ENCODE measurements around the gene CSNK2A1.

The CSNK2A1 gene

DNA sequence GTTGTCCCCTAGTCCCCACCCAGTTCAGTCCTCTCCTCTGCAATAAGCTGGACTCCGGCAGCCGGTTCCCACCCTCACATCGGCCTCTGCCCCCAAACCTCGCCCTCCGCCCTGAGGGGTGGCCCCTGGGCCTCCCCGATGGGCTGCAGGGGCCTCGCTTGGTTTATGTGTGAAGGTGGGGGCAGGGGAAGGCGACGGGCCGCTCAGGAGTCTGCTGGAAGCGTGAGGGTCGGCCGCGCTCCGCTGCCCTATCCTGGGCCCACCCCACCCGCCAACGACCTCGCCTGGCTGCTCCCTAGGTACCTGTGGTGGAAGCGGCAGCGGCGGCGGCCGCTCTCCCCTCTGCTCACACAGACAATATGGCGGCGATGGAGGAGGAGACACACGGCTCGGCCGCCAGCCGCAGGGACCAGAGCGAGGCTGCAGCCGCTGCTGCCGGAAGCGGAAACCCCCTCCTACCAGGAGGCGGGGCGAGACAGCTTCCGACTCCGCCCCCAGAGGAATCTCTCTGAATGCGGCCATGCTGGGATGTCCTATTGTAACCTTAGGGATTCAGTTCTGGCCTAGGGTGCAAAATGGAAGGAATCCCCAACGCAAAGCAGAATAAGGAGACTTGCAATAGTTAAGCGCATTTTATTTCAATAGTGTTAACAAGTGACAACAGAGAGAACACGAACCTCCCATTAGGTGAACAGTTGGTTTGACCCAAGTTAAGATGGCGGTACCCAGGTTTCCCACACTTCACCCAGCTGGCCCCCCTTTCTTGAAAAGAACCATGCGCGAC lies at the start of gene CSNK2A1:
CSNK2A1 (minus strand) TSS at position 422 of the 784 bp plus-strand sequence. CDS start 35,239 bp downstream, outside the sequence.
- H3K27me3 ChIP-seq (replicated peaks; ENCODE audit: insufficient read depth, low read length) = no peaks in the 10 kb centered on the region
- peak within 1 kb of the TSS; percentile 85 for H3K4me3 ChIP-seq (ENCODE audit: low read length)
- H3K9me2 ChIP-seq (replicated peaks; ENCODE audit: insufficient read depth, low read length) = no peaks in the 10 kb centered on the region
- no peaks in the 10 kb centered on the region for H3K36me3 ChIP-seq (replicated peaks; ENCODE audit: insufficient read depth, low read length)
- peak; percentile 93 for DNase-seq
- no peaks in the 10 kb centered on the region for H3K9me3 ChIP-seq (replicated peaks; ENCODE audit: insufficient read depth, low read length)
- TF ChIP-seq, protein P1, sequence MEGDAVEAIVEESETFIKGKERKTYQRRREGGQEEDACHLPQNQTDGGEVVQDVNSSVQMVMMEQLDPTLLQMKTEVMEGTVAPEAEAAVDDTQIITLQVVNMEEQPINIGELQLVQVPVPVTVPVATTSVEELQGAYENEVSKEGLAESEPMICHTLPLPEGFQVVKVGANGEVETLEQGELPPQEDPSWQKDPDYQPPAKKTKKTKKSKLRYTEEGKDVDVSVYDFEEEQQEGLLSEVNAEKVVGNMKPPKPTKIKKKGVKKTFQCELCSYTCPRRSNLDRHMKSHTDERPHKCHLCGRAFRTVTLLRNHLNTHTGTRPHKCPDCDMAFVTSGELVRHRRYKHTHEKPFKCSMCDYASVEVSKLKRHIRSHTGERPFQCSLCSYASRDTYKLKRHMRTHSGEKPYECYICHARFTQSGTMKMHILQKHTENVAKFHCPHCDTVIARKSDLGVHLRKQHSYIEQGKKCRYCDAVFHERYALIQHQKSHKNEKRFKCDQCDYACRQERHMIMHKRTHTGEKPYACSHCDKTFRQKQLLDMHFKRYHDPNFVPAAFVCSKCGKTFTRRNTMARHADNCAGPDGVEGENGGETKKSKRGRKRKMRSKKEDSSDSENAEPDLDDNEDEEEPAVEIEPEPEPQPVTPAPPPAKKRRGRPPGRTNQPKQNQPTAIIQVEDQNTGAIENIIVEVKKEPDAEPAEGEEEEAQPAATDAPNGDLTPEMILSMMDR (IDR thresholded peaks at IDR 0.05; ENCODE audit: low read length) = no peak
- TF ChIP-seq EZH2phosphoT487 (IDR thresholded peaks at IDR 0.05; ENCODE audit: low read length) = no peak
- TF ChIP-seq EZH2 (optimal IDR thresholded peaks at IDR 0.05; ENCODE audit: low read depth, low read length) = no peak
- H3K27ac ChIP-seq (ENCODE audit: low read length) = peak within 1 kb of the TSS; percentile 61
- peak within 1 kb of the TSS; percentile 77 for H3K4me2 ChIP-seq (ENCODE audit: low read depth, low read length)
- H3K79me2 ChIP-seq (ENCODE audit: low read length) = peaks cover 50% of the 10 kb centered on the region
- H4K20me1 ChIP-seq (ENCODE audit: insufficient read depth, low read length) = peaks cover 24% of the 10 kb centered on the region
- no peaks in the 10 kb centered on the region for H3F3A ChIP-seq (ENCODE audit: insufficient read depth, low read length)
- H3K4me1 ChIP-seq (ENCODE audit: low read length) = peaks cover 12% of the 10 kb centered on the region
- peak within 1 kb of the TSS; percentile 85 for H3K9ac ChIP-seq (ENCODE audit: low read length)
- peak within 1 kb of the TSS; percentile 94 for H2AFZ ChIP-seq (ENCODE audit: low read length)

DNA sequence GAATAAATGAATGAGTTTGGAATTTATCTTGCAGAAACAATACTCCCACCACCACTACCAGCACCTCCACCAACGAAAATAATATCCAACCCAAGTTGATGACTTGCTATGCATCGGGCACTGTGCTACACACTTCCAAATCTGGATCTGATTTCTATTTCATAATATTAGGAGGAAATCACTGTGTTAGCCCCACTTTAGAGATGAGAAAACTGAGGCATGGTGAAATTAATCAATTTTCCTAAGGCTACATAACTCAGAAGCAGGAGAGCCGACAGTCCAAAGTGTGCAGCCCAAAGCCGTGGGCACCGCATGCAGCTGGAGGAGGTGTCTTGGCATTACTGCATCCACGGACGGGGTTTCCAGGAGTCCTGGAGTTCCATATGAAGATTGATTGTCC lies 48.9 kb upstream of the CSNK2A1 start:
- Histone ChIP-seq H3K9me2 (replicated peaks; ENCODE audit: insufficient read depth, low read length) (no peaks in the 10 kb centered on the region), H3K9me3 (replicated peaks; ENCODE audit: insufficient read depth, low read length) (no peaks in the 10 kb centered on the region), H3K4me1 (ENCODE audit: low read length) (no peaks in the 10 kb centered on the region), H3F3A (ENCODE audit: insufficient read depth, low read length) (no peaks in the 10 kb centered on the region), H2AFZ (ENCODE audit: low read length) (no peak overlapping the region), H4K20me1 (ENCODE audit: insufficient read depth, low read length) (no peaks in the 10 kb centered on the region), H3K4me2 (ENCODE audit: low read depth, low read length) (no peak overlapping the region), H3K9ac (ENCODE audit: low read length) (no peak overlapping the region), H3K27ac (ENCODE audit: low read length) (no peak overlapping the region), H3K79me2 (ENCODE audit: low read length) (no peaks in the 10 kb centered on the region), H3K27me3 (replicated peaks; ENCODE audit: insufficient read depth, low read length) (no peaks in the 10 kb centered on the region), H3K4me3 (ENCODE audit: low read length) (no peak overlapping the region), H3K36me3 (replicated peaks; ENCODE audit: insufficient read depth, low read length) (no peaks in the 10 kb centered on the region)
- DNase-seq = no peak
- TF ChIP-seq, protein P1 (IDR thresholded peaks at IDR 0.05; ENCODE audit: low read length) = no peak
- TF ChIP-seq EZH2phosphoT487 (IDR thresholded peaks at IDR 0.05; ENCODE audit: low read length) = no peak
- no peak for TF ChIP-seq EZH2 (optimal IDR thresholded peaks at IDR 0.05; ENCODE audit: low read depth, low read length)

DNA sequence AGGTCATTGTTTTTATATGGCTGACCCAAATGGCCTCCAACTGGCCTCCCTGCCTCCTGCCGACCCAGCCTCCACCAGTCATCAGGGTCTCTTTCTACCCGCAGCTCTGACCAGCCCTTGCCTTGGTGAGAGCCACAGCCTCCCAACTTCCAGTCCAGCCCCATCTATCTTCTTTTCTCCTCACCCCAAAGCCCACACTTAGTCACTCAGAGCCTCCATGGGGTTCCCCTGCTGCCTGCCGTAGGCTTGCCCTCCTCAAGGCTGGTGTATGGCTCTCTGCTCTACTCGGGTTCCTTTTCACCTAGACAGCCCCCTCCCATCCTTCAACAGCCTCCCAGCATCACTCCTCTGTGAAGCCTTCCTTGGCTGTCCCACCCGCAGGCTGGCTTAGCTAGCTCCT lies 48.4 kb upstream of the CSNK2A1 start:
- no peak for TF ChIP-seq EZH2 (optimal IDR thresholded peaks at IDR 0.05; ENCODE audit: low read depth, low read length)
- no peak for TF ChIP-seq EZH2phosphoT487 (IDR thresholded peaks at IDR 0.05; ENCODE audit: low read length)
- TF ChIP-seq, protein P1 (IDR thresholded peaks at IDR 0.05; ENCODE audit: low read length) = no peak
- H3K9me2 ChIP-seq (replicated peaks; ENCODE audit: insufficient read depth, low read length) = no peaks in the 10 kb centered on the region
- no peak overlapping the region for H3K27ac ChIP-seq (ENCODE audit: low read length)
- H3K4me2 ChIP-seq (ENCODE audit: low read depth, low read length) = no peak overlapping the region
- no peak overlapping the region for H3K9ac ChIP-seq (ENCODE audit: low read length)
- no peaks in the 10 kb centered on the region for H3K36me3 ChIP-seq (replicated peaks; ENCODE audit: insufficient read depth, low read length)
- no peaks in the 10 kb centered on the region for H4K20me1 ChIP-seq (ENCODE audit: insufficient read depth, low read length)
- DNase-seq = no peak
- no peak overlapping the region for H2AFZ ChIP-seq (ENCODE audit: low read length)
- H3K9me3 ChIP-seq (replicated peaks; ENCODE audit: insufficient read depth, low read length) = no peaks in the 10 kb centered on the region
- no peaks in the 10 kb centered on the region for H3K27me3 ChIP-seq (replicated peaks; ENCODE audit: insufficient read depth, low read length)
- no peaks in the 10 kb centered on the region for H3K4me1 ChIP-seq (ENCODE audit: low read length)
- H3K4me3 ChIP-seq (ENCODE audit: low read length) = no peak overlapping the region
- no peaks in the 10 kb centered on the region for H3K79me2 ChIP-seq (ENCODE audit: low read length)
- H3F3A ChIP-seq (ENCODE audit: insufficient read depth, low read length) = no peaks in the 10 kb centered on the region

All from MM.1S (cell line).